ENCODE measurements around the gene AGBL2. TPM values are rescaled to one million over a fixed set of nuclear protein-coding genes. Genes with fewer than 3 reads are reported as not detected.
"Not testable (repeated sequence)": the region's sequence is repeated elsewhere in the genome, so short reads cannot be mapped to it uniquely, and the experiment has no call there.

The AGBL2 gene
- 0.64 and 1.3 TPM in 2 replicates for total RNA-seq

- no peak for TF ChIP-seq CTCF (IDR thresholded peaks at IDR 0.05; ENCODE audit: insufficient read depth, low read depth, low read length)
- peak within 1 kb of the TSS; percentile 95 for H3K4me3 ChIP-seq (ENCODE audit: low read depth, low read length)
- DNase-seq (ENCODE audit: low read depth): peak; percentile 71
Observed at GRCh38 chr11:47715082-47715669, at the start of gene AGBL2. AGBL2 (minus strand) TSS chr11:47715369; CDS start chr11:47714650, 719 bp downstream.

GRCh38 chr11:47759291-47759690 lies 44.1 kb upstream of the AGBL2 start:
- H3K4me3 ChIP-seq (ENCODE audit: low read depth, low read length); DNase-seq (ENCODE audit: low read depth): not testable (repeated sequence)

GRCh38 chr11:47756208-47756607 lies 41.0 kb upstream of the AGBL2 start:
- no peak for DNase-seq (ENCODE audit: low read depth)
- no peak for TF ChIP-seq CTCF (IDR thresholded peaks at IDR 0.05; ENCODE audit: insufficient read depth, low read depth, low read length)
- H3K4me3 ChIP-seq (ENCODE audit: low read depth, low read length): no peak overlapping the region

GRCh38 chr11:47750725-47751124 lies 35.6 kb upstream of the AGBL2 start:
- no peak for TF ChIP-seq CTCF (IDR thresholded peaks at IDR 0.05; ENCODE audit: insufficient read depth, low read depth, low read length)
- DNase-seq (ENCODE audit: low read depth): no peak

GRCh38 chr11:47742494-47742893 lies 27.3 kb upstream of the AGBL2 start:
- DNase-seq (ENCODE audit: low read depth); H3K4me3 ChIP-seq (ENCODE audit: low read depth, low read length): not testable (repeated sequence)

More at GRCh38 chr11:47750725-47751124, 35.6 kb upstream of the AGBL2 start:
- no peak overlapping the region for H3K4me3 ChIP-seq (ENCODE audit: low read depth, low read length)

GRCh38 chr11:47737817-47738216 lies 22.6 kb upstream of the AGBL2 start:
- not testable (repeated sequence) for DNase-seq (ENCODE audit: low read depth); H3K4me3 ChIP-seq (ENCODE audit: low read depth, low read length)

GRCh38 chr11:47732271-47732670 lies 17.1 kb upstream of the AGBL2 start:
- no peak for TF ChIP-seq CTCF (IDR thresholded peaks at IDR 0.05; ENCODE audit: insufficient read depth, low read depth, low read length)
- no peak overlapping the region for H3K4me3 ChIP-seq (ENCODE audit: low read depth, low read length)
- DNase-seq (ENCODE audit: low read depth): no peak

- TF ChIP-seq CTCF (IDR thresholded peaks at IDR 0.05; ENCODE audit: insufficient read depth, low read depth, low read length): no peak
- DNase-seq (ENCODE audit: low read depth): no peak
- H3K4me3 ChIP-seq (ENCODE audit: low read depth, low read length): no peak overlapping the region
Observed at GRCh38 chr11:47731475-47731874, 16.3 kb upstream of the AGBL2 start.

All from fibroblast of villous mesenchyme (primary cell).